Effector memory CD4-positive, alpha-beta T cell (primary cell): ENCODE data around the gene RNF215.

Source experiments
- DNase-seq, 3 donors: peaks; one replicate each; pipeline ENCODE4 v3.0.0-alpha.2; 2020
- H3K27ac ChIP-seq: 2 replicates; pipeline ENCODE4 v1.7.0; 2013; ENCODE audit warnings: mild to moderate bottlenecking, low read length, moderate library complexity; ENCODE audit not compliant: insufficient read depth, poor library complexity, severe bottlenecking
- H3K27me3 ChIP-seq: replicated peaks from 2 replicates; pipeline ENCODE4 v1.7.0; 2013; ENCODE audit warnings: mild to moderate bottlenecking, low read length; ENCODE audit not compliant: insufficient read depth, control insufficient read depth, poor library complexity, severe bottlenecking
- H3K36me3 ChIP-seq: 2 replicates; pipeline ENCODE4 v1.7.0; 2013; ENCODE audit warnings: mild to moderate bottlenecking, low read length, moderate library complexity; ENCODE audit not compliant: control insufficient read depth, insufficient read depth
- H3K4me1 ChIP-seq: 2 replicates; pipeline ENCODE4 v1.7.0; 2013; ENCODE audit warnings: low read length, mild to moderate bottlenecking; ENCODE audit not compliant: control insufficient read depth, insufficient read depth, poor library complexity, severe bottlenecking
- H3K4me3 ChIP-seq: 2 replicates; pipeline ENCODE4 v1.7.0; 2013; ENCODE audit warnings: low read length, low read depth, mild to moderate bottlenecking; ENCODE audit not compliant: insufficient read depth, poor library complexity, severe bottlenecking
- H3K9me3 ChIP-seq: 2 replicates; pipeline ENCODE4 v1.7.0; 2013; ENCODE audit warnings: mild to moderate bottlenecking, low read length, moderate library complexity; ENCODE audit not compliant: control insufficient read depth

The RNF215 gene

DNA sequence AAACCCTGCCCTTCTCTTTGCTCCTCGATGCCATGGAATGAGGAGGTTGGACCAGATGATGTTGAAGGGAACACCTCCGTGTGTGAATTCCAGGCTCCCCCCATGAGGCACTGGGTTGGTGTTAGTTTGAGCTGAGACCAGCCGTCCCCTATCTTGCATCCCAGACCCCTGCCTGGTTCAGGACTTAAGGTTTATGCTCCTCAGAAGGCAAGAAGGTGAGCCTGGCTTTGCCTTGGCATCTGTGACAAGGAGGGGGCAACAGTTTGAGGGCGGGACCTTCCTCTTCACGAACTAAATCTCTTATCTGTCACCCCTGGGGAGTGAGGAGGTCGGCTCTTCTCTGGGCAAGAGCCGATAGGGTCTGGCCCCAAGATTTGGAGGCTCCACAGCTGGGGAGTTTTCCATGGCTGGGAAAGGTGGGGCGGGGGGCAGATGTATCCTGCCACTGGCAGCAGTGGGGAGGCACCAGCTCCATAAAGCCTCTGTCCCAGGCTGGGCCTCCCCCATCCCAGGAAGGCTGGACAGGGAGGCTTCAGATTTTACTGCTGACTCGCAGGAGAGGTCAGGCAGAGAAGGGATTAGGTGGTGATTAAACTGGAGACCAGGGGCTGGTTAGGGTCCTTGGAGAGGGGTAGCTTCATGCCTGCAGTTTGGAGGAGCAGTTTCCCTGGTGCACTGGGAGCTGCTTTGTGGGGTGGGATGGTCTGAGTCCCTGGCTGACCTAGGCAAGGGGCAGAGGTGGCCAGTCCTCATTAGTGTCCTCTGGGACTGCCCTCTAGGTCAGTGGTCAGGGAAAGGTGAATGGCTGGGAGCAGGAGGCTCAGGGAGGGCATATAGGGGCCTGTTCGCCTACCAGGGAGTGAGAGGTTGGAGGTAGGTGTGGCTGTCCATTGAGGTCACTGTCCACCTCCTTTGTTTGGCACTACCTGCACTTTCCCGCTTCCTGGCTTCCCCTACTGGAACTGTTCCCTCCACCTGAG lies 10.7 kb upstream of the RNF215 start:
- no peak overlapping the region for H3K27ac ChIP-seq
- H3K4me3 ChIP-seq = peak overlapping the region; percentile 60
- H3K27me3 ChIP-seq = no peaks in the 10 kb centered on the region
- peaks cover 15% of the 10 kb centered on the region for H3K4me1 ChIP-seq
- H3K36me3 ChIP-seq = no peaks in the 10 kb centered on the region
- H3K9me3 ChIP-seq = no peaks in the 10 kb centered on the region
- no peak for DNase-seq

DNA sequence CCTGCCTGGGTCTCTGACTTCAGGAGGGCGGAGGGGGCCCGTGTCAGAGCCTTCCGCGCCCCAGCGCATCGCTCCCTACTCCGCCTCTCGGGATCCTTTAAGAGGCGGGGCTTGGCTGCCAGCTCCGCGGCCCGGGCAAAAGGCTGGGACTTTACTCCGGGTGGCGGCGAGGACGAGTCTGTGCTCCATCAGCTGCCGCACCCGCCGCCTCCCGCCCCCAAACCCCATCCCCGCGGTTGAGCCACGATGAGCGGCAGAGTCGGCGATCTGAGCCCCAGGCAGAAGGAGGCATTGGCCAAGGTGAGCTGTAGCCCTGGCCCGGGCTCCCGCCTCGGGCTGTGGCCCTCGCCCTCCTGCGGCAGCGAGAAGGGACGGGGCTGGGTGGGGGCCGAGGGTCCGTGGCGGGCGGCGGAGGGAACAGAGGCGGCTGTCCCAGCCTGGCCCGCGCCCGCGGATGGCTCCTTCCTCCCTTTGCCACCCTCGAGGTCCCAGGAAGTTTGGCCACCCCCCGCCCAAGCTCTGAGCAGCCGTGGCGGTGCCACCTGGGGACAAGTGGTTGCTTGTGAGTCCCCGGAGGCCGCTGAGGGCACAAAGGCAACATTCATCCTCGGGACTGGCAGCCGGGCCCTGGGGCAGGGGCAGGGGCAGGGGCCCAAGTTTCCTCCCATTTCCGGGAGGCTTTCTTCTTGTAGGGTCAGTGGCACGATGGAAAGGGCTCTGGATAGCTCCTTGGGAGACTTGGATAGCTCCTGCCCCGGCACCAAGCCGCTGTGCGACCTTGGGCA lies 9.9 kb upstream of the RNF215 start, which contains the start of gene SEC14L2:
TSS of gene SEC14L2 (plus strand) at position 148 of the 785 bp plus-strand sequence. CDS start at position 247, 99 bp downstream.
- no peaks in the 10 kb centered on the region for H3K9me3 ChIP-seq
- no peaks in the 10 kb centered on the region for H3K36me3 ChIP-seq
- H3K27me3 ChIP-seq = no peaks in the 10 kb centered on the region
- peak; percentile 33 to 47 (median 37) for DNase-seq
- peak within 1 kb of the TSS; percentile 60 for H3K4me3 ChIP-seq
- no peak within 1 kb of the TSS for H3K27ac ChIP-seq
- peaks cover 15% of the 10 kb centered on the region for H3K4me1 ChIP-seq

DNA sequence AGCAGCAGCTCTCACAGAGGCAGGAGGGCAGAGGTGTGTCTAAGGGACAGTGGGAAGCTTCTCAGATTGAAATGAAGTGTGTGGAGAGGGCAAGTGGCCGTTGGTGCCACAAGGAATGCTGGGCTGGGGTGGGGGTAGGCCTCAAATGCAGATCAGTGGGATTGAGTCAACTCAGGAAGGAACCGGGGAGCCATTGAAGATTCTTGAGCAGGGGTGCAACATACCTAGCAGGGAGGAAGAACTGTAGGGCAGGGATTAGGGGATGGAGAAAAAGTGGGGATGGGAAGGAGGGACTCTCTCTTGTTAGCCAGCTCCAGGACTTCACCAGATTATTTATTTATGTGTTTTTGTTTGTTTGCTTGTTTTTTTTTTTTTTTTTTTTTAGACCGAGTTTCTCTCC lies 6.7 kb upstream of the RNF215 start:
- H3K27ac ChIP-seq = no peak overlapping the region
- no peaks in the 10 kb centered on the region for H3K36me3 ChIP-seq
- no peak for DNase-seq
- no peak overlapping the region for H3K4me3 ChIP-seq
- H3K4me1 ChIP-seq = peaks cover 15% of the 10 kb centered on the region
- H3K9me3 ChIP-seq = no peaks in the 10 kb centered on the region
- H3K27me3 ChIP-seq = no peaks in the 10 kb centered on the region

DNA sequence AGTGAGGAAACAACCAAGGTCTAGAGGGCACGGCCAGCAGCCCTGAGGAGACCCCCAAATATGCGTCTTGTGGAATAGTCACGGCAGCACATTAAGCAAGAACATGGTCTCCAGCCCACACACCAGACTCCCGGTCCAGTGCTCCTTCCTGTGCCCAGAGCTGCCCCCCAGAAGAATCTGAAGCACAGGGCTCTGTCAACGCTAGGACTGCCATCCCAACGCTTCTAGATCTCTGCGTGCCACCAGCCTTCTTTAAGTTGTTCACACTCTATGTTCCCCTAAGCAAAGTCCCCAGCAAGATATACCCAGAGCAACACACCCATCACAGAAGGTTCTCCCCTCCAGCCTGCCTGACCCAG lies 6.1 kb upstream of the RNF215 start:
- DNase-seq = no peak
- no peaks in the 10 kb centered on the region for H3K36me3 ChIP-seq
- H3K4me3 ChIP-seq = no peak overlapping the region
- no peaks in the 10 kb centered on the region for H3K27me3 ChIP-seq
- no peak overlapping the region for H3K27ac ChIP-seq
- H3K4me1 ChIP-seq = peaks cover 15% of the 10 kb centered on the region
- H3K9me3 ChIP-seq = no peaks in the 10 kb centered on the region

DNA sequence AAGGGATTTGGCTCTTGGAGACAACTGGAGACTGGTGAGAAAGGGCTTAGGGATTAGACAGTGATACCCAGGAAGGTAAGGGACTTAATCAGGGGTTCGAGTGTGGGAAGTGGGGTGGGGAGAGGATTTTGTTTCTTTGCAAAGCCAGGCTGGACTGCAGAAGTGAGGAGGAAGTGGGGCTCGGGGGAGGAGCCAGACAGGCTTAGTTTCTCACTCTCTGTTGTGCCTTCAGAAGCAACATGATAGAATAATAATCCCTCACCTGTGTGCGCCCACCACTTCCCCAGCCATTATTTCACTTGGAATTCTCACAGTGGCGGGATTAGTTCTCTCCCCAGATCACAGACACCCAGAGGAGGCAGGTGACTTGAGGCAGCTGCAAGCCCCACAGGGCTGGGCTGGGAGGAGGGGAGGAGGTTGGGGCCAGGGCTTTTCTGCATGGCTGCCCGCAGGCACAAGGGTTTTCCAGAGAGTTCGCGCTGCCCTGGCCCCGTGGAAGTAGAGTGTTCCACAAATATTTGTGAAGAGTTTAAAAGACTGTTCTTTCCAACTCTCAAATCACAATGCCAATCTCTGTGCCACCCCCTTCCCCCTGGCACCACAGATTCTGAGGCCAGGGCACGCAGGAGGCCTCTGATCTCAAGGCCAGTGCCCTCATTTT lies 5.6 kb upstream of the RNF215 start:
- Histone ChIP-seq H3K27ac (no peak overlapping the region), H3K9me3 (no peaks in the 10 kb centered on the region), H3K4me3 (no peak overlapping the region), H3K36me3 (no peaks in the 10 kb centered on the region), H3K27me3 (no peaks in the 10 kb centered on the region), H3K4me1 (peaks cover 13% of the 10 kb centered on the region)
- DNase-seq = no peak

DNA sequence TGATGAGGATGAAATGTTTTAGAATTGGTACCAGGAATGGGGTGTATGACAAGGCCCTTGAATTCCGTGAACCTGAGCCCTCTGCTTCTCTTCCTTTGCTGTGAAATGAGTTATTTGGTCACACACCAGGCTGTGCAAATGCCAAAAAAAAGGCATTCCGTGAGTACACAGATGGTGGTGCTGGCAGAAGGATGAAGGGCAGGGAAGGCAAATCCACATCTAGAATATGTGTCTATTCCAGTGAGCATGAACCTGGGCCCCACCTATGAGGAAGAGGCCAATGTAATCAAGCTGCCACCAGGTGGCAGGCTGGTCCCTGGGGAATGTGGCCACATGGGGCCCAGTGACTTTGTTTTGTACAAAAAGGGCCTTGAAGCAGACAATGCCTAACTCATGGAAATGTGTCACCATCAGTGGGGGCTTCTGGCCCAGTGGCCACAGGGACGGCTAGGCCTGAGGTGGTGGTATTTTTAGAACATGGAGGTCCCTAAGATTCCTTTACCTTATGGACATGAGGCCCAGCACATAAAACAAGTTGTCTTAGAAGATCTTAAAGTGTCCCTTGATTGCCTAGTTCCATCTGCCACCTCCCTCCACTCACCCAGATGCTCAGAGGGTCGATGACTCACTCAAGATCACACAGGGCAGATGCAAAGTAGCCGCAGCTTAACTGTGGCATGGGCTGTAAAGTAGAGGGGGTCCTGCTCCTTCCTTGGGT lies 3.9 kb upstream of the RNF215 start:
- Histone ChIP-seq H3K27me3 (no peaks in the 10 kb centered on the region), H3K27ac (no peak overlapping the region), H3K9me3 (no peaks in the 10 kb centered on the region), H3K36me3 (no peaks in the 10 kb centered on the region), H3K4me1 (peaks cover 9% of the 10 kb centered on the region), H3K4me3 (no peak overlapping the region)
- DNase-seq = peak; percentile 57 to 60 (median 58)

DNA sequence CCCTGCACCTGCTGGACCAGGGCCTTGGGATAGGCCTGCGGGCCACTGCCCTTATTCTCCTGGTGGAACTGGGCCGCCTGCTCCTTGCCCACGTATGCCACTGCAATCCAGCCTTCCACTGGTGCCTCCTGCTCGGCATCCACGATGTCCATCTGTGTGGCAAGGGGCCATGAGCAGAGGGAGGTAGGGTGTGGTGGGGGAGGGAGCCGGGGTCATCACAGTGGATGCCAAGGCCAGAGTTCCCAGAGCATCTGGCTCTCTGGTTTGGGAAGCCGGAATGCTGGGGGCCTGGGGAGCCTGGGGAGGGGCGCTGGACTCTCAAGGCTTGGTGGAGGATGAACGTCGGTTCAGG lies 627 bp downstream of the RNF215 start:
- peak overlapping the region; percentile 32 for H3K4me3 ChIP-seq
- no peak overlapping the region for H3K27ac ChIP-seq
- no peaks in the 10 kb centered on the region for H3K27me3 ChIP-seq
- H3K9me3 ChIP-seq = no peaks in the 10 kb centered on the region
- no peaks in the 10 kb centered on the region for H3K36me3 ChIP-seq
- peaks cover 8% of the 10 kb centered on the region for H3K4me1 ChIP-seq
- no peak for DNase-seq

DNA sequence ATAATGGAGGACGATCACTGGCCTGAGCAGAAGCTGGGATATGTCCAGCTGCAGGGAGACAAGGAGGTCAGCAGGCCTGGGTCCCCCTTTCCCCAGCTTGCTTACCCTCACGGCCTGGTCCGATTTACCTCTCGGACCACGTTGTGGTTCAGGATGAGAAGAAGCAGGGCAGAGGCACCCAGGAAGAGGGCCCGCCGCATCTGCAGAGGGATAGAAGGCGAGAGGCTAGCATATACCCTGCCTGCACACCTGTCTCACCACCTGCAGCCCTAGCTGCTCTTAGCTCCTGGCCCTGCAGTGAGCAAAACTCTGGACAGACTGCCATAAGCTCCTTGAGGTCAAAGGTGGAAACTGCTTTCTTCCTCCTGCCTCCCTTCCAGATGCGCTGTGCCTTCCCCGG lies 1.3 kb downstream of the RNF215 start:
- no peak for DNase-seq
- H3K27ac ChIP-seq = no peak overlapping the region
- H3K27me3 ChIP-seq = no peaks in the 10 kb centered on the region
- H3K9me3 ChIP-seq = no peaks in the 10 kb centered on the region
- no peak overlapping the region for H3K4me3 ChIP-seq
- H3K4me1 ChIP-seq = peaks cover 8% of the 10 kb centered on the region
- H3K36me3 ChIP-seq = no peaks in the 10 kb centered on the region

DNA sequence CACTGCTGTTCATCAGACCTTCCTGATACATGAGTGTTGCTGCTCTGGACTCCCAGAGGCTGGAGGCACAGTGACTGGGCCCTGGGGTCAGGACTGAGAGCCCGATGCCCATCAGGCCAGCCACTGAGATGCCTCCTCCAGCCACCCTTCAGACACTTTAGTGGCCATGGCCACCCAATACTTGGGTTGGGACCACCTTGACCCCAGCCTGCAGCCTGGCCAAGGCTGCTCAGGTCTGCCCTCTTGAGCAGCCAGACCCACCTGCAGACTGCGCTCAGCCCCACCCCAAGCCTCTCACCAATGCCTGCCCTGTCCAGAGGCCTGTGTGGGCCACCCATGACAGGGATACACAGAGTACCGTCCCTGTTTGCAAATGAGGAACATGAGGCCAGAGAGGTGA lies 4.2 kb downstream of the RNF215 start:
- H3K4me1 ChIP-seq = peaks cover 8% of the 10 kb centered on the region
- H3K36me3 ChIP-seq = no peaks in the 10 kb centered on the region
- H3K9me3 ChIP-seq = no peaks in the 10 kb centered on the region
- H3K4me3 ChIP-seq = no peak overlapping the region
- DNase-seq = no peak
- no peaks in the 10 kb centered on the region for H3K27me3 ChIP-seq
- H3K27ac ChIP-seq = no peak overlapping the region
